Measurements from ENCODE around the gene SNX20.

Gene SNX20

GRCh38 chr16:50681021-50681885 is at the start of gene SNX20:
TSS of gene SNX20 (minus strand) at chr16:50681312. CDS start at chr16:50677526, 3,786 bp downstream.
- no peak for DNase-seq (ENCODE audit: low read depth)

GRCh38 chr16:50724306-50724705 is 43.2 kb upstream of the SNX20 start:
- no peak for DNase-seq (ENCODE audit: low read depth)

- DNase-seq (ENCODE audit: low read depth), result no peak
These were observed 41.8 kb upstream of the SNX20 start for GRCh38 chr16:50722960-50723359.

GRCh38 chr16:50722405-50722737 is 41.3 kb upstream of the SNX20 start:
- no peak for DNase-seq (ENCODE audit: low read depth)

GRCh38 chr16:50721549-50722404 is 40.7 kb upstream of the SNX20 start:
- no peak for DNase-seq (ENCODE audit: low read depth)

- DNase-seq (ENCODE audit: low read depth), result no peak
These were observed 38.6 kb upstream of the SNX20 start for GRCh38 chr16:50719401-50720337.

GRCh38 chr16:50718761-50719400 is 37.8 kb upstream of the SNX20 start:
- no peak for DNase-seq (ENCODE audit: low read depth)

GRCh38 chr16:50718061-50718760 is 37.1 kb upstream of the SNX20 start:
- DNase-seq (ENCODE audit: low read depth), result no peak

GRCh38 chr16:50717494-50717893 is 36.4 kb upstream of the SNX20 start:
- no peak for DNase-seq (ENCODE audit: low read depth)

GRCh38 chr16:50717091-50717490 is 36.0 kb upstream of the SNX20 start:
- no peak for DNase-seq (ENCODE audit: low read depth)

GRCh38 chr16:50712956-50713355 is 31.8 kb upstream of the SNX20 start:
- no peak for DNase-seq (ENCODE audit: low read depth)

GRCh38 chr16:50712560-50712898 is 31.4 kb upstream of the SNX20 start:
- no peak for DNase-seq (ENCODE audit: low read depth)

- DNase-seq (ENCODE audit: low read depth), result no peak
These were observed 30.9 kb upstream of the SNX20 start for GRCh38 chr16:50711862-50712559.

- DNase-seq (ENCODE audit: low read depth), result no peak
These were observed 29.9 kb upstream of the SNX20 start for GRCh38 chr16:50711040-50711439.

- DNase-seq (ENCODE audit: low read depth), result no peak
These were observed 28.9 kb upstream of the SNX20 start for GRCh38 chr16:50709980-50710379.

GRCh38 chr16:50709061-50709684 is 28.1 kb upstream of the SNX20 start:
- no peak for DNase-seq (ENCODE audit: low read depth)

- no peak for DNase-seq (ENCODE audit: low read depth)
These were observed 27.4 kb upstream of the SNX20 start for GRCh38 chr16:50708373-50709060.

- no peak for DNase-seq (ENCODE audit: low read depth)
These were observed 25.1 kb upstream of the SNX20 start for GRCh38 chr16:50706250-50706649.

- DNase-seq (ENCODE audit: low read depth), result no peak
These were observed 24.5 kb upstream of the SNX20 start for GRCh38 chr16:50705436-50706110.
